IMR-90 (cell line): ENCODE measurements around the gene MB21D2. TPM values are rescaled to one million over a fixed set of nuclear protein-coding genes. Genes with fewer than 3 reads are reported as not detected.

Experiments used
- ATAC-seq: fragments of 200-7000 bp; cut with Tn5 transposase; 2 replicates; pipeline ENCODE4 v1.9.1; 2020; ENCODE audit warnings: low read depth, mild to moderate bottlenecking, moderate library complexity
- BruUV-seq: library from RNA; stranded (reverse); fragments of 400-500 nt; replicated peaks from 2 replicates; lab custom pipeline; 2021; lab: Mats Ljungman, UMichigan
- CTCF ChIA-PET: fragments of 300-600 bp; formaldehyde crosslinking; extraction: SDS; loops from one replicate; lab custom pipeline; 2021; ENCODE audit warnings: antibody characterized with exemption; lab: Yijun Ruan, JAX
- POLR2A ChIA-PET: fragments of 300-600 bp; sonication (Branson Sonifier 250); formaldehyde crosslinking; loops from one replicate; lab custom pipeline; 2022; ENCODE audit warnings: antibody characterized with exemption; ENCODE audit not compliant: unreplicated experiment; lab: Charles Lee
- DNase-seq: peaks from one replicate; pipeline ENCODE4 v3.0.0; 2013
- H2AFZ ChIP-seq: replicated peaks from 2 replicates; pipeline ENCODE3; 2013; ENCODE audit warnings: low read length, mild to moderate bottlenecking; ENCODE audit not compliant: poor library complexity
- H2AK5ac ChIP-seq: 2 replicates; pipeline ENCODE4 v1.6.1; 2013; ENCODE audit warnings: low read depth, low read length, inconsistent platforms
- H2AK9ac ChIP-seq: replicated peaks from 2 replicates; pipeline ENCODE3; 2013; ENCODE audit warnings: mild to moderate bottlenecking, low read depth, low read length, moderate library complexity; ENCODE audit not compliant: poor library complexity
- H2BK120ac ChIP-seq: 2 replicates; pipeline ENCODE4 v1.6.1; 2013; ENCODE audit warnings: low read depth, low read length, inconsistent platforms
- H2BK15ac ChIP-seq: 3 replicates; pipeline ENCODE4 v1.6.1; 2013; ENCODE audit warnings: low read depth, low read length, inconsistent platforms
- H2BK20ac ChIP-seq: 2 replicates; pipeline ENCODE4 v1.6.1; 2013; ENCODE audit warnings: low read depth, mild to moderate bottlenecking, inconsistent platforms, low read length, moderate library complexity
- H2BK5ac ChIP-seq: 2 replicates; pipeline ENCODE4 v1.6.1; 2013; ENCODE audit warnings: mild to moderate bottlenecking, low read depth, low read length, inconsistent platforms; ENCODE audit not compliant: poor library complexity, severe bottlenecking
- H3K14ac ChIP-seq: replicated peaks from 2 replicates; pipeline ENCODE4 v1.6.1; 2013; ENCODE audit warnings: low read depth, low read length, inconsistent platforms
- H3K18ac ChIP-seq: 2 replicates; pipeline ENCODE4 v1.6.1; 2013; ENCODE audit warnings: low read depth, low read length, control low read depth
- H3K23ac ChIP-seq: 2 replicates; pipeline ENCODE4 v1.6.1; 2013; ENCODE audit warnings: low read depth, low read length, inconsistent platforms
- H3K27ac ChIP-seq: 2 replicates; pipeline ENCODE4 v1.5.1; 2013; ENCODE audit warnings: mild to moderate bottlenecking, control low read depth, low read length; ENCODE audit not compliant: insufficient read depth
- H3K27me3 ChIP-seq: 2 replicates; pipeline ENCODE4 v1.6.1; 2013; ENCODE audit warnings: low read length; ENCODE audit not compliant: control insufficient read depth, insufficient read depth
- H3K36me3 ChIP-seq: 2 replicates; pipeline ENCODE4 v1.6.1; 2013; ENCODE audit warnings: low read length, mixed read lengths; ENCODE audit not compliant: control insufficient read depth, insufficient read depth
- H3K4ac ChIP-seq: 2 replicates; pipeline ENCODE4 v1.6.1; 2013; ENCODE audit warnings: low read depth, low read length, inconsistent platforms
- H3K4me1 ChIP-seq: 2 replicates; pipeline ENCODE4 v1.6.1; 2013; ENCODE audit warnings: low read length, mixed read lengths; ENCODE audit not compliant: control insufficient read depth, insufficient read depth
- H3K4me2 ChIP-seq: 2 replicates; pipeline ENCODE4 v1.6.1; 2013; ENCODE audit warnings: low read depth, mild to moderate bottlenecking, control low read depth, low read length, moderate library complexity
- H3K4me3 ChIP-seq: 2 replicates; pipeline ENCODE4 v1.5.1; 2013; ENCODE audit warnings: low read depth, mild to moderate bottlenecking, control low read depth, low read length, moderate library complexity; ENCODE audit not compliant: insufficient read depth
- H3K56ac ChIP-seq: 2 replicates; pipeline ENCODE4 v1.6.1; 2013; ENCODE audit warnings: low read length, inconsistent platforms; ENCODE audit not compliant: insufficient read depth; ENCODE audit errors: extremely low read depth
- H3K79me1 ChIP-seq, 2 experiments: 2 replicates each; pipeline ENCODE4 v1.6.1; 2013; ENCODE audit warnings: low read length in 2 of 2, inconsistent platforms in 1 of 2, low read depth in 1 of 2
- H3K9ac ChIP-seq: 2 replicates; pipeline ENCODE4 v1.6.1; 2013; ENCODE audit warnings: low read depth, low read length, control low read depth
- H3K9me1 ChIP-seq: 2 replicates; pipeline ENCODE4 v1.6.1; 2013; ENCODE audit warnings: low read length, inconsistent platforms; ENCODE audit not compliant: insufficient read depth
- H3K9me3 ChIP-seq: 2 replicates; pipeline ENCODE4 v1.6.1; 2013; ENCODE audit warnings: low read length; ENCODE audit not compliant: control insufficient read depth, insufficient read depth
- H4K20me1 ChIP-seq: 2 replicates; pipeline ENCODE4 v1.6.1; 2013; ENCODE audit warnings: low read length, inconsistent platforms; ENCODE audit not compliant: insufficient read depth
- H4K5ac ChIP-seq: 2 replicates; pipeline ENCODE4 v1.6.1; 2013; ENCODE audit warnings: mild to moderate bottlenecking, low read depth, low read length, control low read depth
- H4K8ac ChIP-seq, 2 experiments: 2 replicates each; pipeline ENCODE4 v1.6.1; 2013; ENCODE audit warnings: low read depth in 2 of 2, low read length in 2 of 2, control low read depth in 1 of 2, inconsistent platforms in 1 of 2
- H4K91ac ChIP-seq: 2 replicates; pipeline ENCODE4 v1.6.1; 2013; ENCODE audit warnings: low read depth, low read length, inconsistent platforms; ENCODE audit not compliant: insufficient read depth
- BHLHE40 ChIP-seq: fragments of 150-350 bp; IDR thresholded peaks from 2 replicates; pipeline ENCODE4 v1.6.1; 2016; ENCODE audit warnings: mild to moderate bottlenecking, low read depth, low read length
- FOS ChIP-seq: fragments of 150-350 bp; IDR thresholded peaks from 2 replicates; pipeline ENCODE4 v1.6.1; 2016; ENCODE audit warnings: low read depth, low read length
- WGBS, 2 experiments: methylation state at CpG; one replicate each; pipeline versions ENCODE4 v1.1.5 to v1.1.7; 2013; ENCODE audit warnings: missing lambda C conversion rate in 2 of 2; ENCODE audit not compliant: insufficient read length in 1 of 2; ENCODE audit errors: extremely low coverage in 2 of 2; 5-methylcytosine and 5-hydroxymethylcytosine counted together
- dilution Hi-C: fragments of 300-500 bp; cut with HindIII; formaldehyde crosslinking; loops from one replicate; pipeline ENCODE4 v1.14.3; 2018; ENCODE audit warnings: low sequenced_read_pairs; ENCODE audit not compliant: unreplicated experiment
- in situ Hi-C: fragments of 300-500 bp; cut with MboI; formaldehyde crosslinking; loops from 3 replicates; pipeline ENCODE4 v1.14.3; 2019; ENCODE audit warnings: low sequenced_read_pairs, inconsistent platforms, mixed read lengths
- intact Hi-C: fragments of 100-400 bp; cut with micrococcal nuclease; formaldehyde crosslinking; loops from 2 replicates; pipeline ENCODE4 v1.10.0; 2022
- polyA plus RNA-seq, 3 experiments: library from polyadenylated mRNA; depleted of rRNA; stranded (reverse); fragments of >200 nt; gene quantifications; 2 replicates each; pipeline ENCODE4 v1.2.3, GENCODE V29; 2012; ENCODE audit warnings: low replicate concordance in 1 of 3
- total RNA-seq: library from RNA; depleted of rRNA; stranded (reverse); fragments of >200 nt; gene quantifications from 2 replicates; pipeline ENCODE4 v1.2.3, GENCODE V29; 2012
- TF ChIP-seq, protein P1 (sequence below): fragments of 150-350 bp; IDR thresholded peaks from 2 replicates; pipeline ENCODE4 v1.6.1; 2017; ENCODE audit warnings: mild to moderate bottlenecking, antibody characterized with exemption, low read length, low read depth
- TF ChIP-seq, protein P2 (sequence below): fragments of 150-350 bp; IDR thresholded peaks from 2 replicates; pipeline ENCODE4 v1.6.1; 2016; ENCODE audit warnings: low read depth, mild to moderate bottlenecking, low read length, moderate library complexity, borderline replicate concordance

The MB21D2 gene
- total and polyA plus RNA-seq, 2 of the 4 experiments (the other 2 are of a cell fraction): 13.6 to 44.8 TPM

DNA sequence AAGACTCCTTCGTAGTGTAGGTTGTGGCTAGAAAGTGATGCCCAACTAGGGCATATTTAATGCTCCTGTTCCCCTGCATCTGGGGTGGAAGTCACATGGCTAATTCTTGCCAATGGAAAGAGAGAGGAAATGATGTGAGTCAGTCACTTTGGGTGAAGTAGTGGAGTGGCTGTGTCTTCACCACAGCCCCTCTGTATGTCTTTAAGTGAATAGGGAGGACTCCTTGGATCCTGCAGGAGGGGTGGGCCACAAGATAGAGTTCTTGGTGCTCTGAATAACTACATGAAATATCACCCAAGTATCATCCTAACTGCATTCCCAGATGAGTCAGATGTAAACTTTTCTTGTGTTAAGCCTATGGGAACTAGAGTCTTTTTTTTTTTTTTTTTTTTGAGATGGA is 17.8 kb upstream of the MB21D2 start:
- no peaks in the 10 kb centered on the region for H3K79me1 ChIP-seq
- no peak overlapping the region for H3K27ac ChIP-seq
- H3K9me3 ChIP-seq: no peaks in the 10 kb centered on the region
- intact Hi-C loops: no loop called here
- H3K9ac ChIP-seq: no peak overlapping the region
- peak overlapping the region; percentile 50; the same call in 1 of the 2 replicates for H3K18ac ChIP-seq
- ChIA-PET CTCF (no interaction called here), POLR2A (no interaction called here)
- H4K5ac ChIP-seq: no peak overlapping the region
- peak overlapping the region in 1 of 2 experiments; percentile 44; a peak in 1 of 4 replicates for H4K8ac ChIP-seq
- in situ Hi-C loops: no loop called here
- no peaks in the 10 kb centered on the region for H4K20me1 ChIP-seq
- no TSS peak for BruUV-seq
- DNase-seq (peak; percentile 83), ATAC-seq (peak; percentile 84)
- no peaks in the 10 kb centered on the region for H3K27me3 ChIP-seq
- H2BK5ac ChIP-seq: peak overlapping the region; percentile 41
- TF ChIP-seq FOS (peak; percentile 49; the same call in 1 of the 2 replicates), BHLHE40 (no peak)
- TF ChIP-seq, protein P1, sequence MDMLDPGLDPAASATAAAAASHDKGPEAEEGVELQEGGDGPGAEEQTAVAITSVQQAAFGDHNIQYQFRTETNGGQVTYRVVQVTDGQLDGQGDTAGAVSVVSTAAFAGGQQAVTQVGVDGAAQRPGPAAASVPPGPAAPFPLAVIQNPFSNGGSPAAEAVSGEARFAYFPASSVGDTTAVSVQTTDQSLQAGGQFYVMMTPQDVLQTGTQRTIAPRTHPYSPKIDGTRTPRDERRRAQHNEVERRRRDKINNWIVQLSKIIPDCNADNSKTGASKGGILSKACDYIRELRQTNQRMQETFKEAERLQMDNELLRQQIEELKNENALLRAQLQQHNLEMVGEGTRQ: peak; percentile 69
- TF ChIP-seq, protein P2, sequence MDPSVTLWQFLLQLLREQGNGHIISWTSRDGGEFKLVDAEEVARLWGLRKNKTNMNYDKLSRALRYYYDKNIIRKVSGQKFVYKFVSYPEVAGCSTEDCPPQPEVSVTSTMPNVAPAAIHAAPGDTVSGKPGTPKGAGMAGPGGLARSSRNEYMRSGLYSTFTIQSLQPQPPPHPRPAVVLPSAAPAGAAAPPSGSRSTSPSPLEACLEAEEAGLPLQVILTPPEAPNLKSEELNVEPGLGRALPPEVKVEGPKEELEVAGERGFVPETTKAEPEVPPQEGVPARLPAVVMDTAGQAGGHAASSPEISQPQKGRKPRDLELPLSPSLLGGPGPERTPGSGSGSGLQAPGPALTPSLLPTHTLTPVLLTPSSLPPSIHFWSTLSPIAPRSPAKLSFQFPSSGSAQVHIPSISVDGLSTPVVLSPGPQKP: no peak
- peak overlapping the region; percentile 49 for H3K4ac ChIP-seq
- no peak overlapping the region; the same call in 1 of the 2 replicates for H4K91ac ChIP-seq
- H2BK120ac ChIP-seq: peak overlapping the region; percentile 58
- peaks cover 6% of the 10 kb centered on the region; the same call in 1 of the 2 replicates for H3K9me1 ChIP-seq
- dilution Hi-C loops: no loop called here
- H2BK15ac ChIP-seq: peak overlapping the region; percentile 40; the same call in 1 of the 3 replicates
- WGBS, 2 experiments: no CpG with 5 or more reads among the region's 1 CpG
- no peak overlapping the region for H3K4me3 ChIP-seq
- H2BK20ac ChIP-seq: peak overlapping the region; percentile 42; the same call in 1 of the 2 replicates
- H3K14ac ChIP-seq: 0 out of 2 replicates have a peak overlapping the region, but pooled peaks have one; percentile 36
- H2AFZ ChIP-seq: peak overlapping the region; percentile 68
- peaks cover 10% of the 10 kb centered on the region for H3K4me1 ChIP-seq
- 0 out of 2 replicates have a peak overlapping the region, but pooled peaks have one; percentile 39 for H2AK5ac ChIP-seq
- 0 out of 2 replicates have a peak overlapping the region, but pooled peaks have one; percentile 1 for H3K23ac ChIP-seq
- H2AK9ac ChIP-seq: peak overlapping the region; percentile 39
- no peak overlapping the region for H3K56ac ChIP-seq
- H3K4me2 ChIP-seq: no peak overlapping the region
- H3K36me3 ChIP-seq: no peaks in the 10 kb centered on the region
